T-helper 2 cell (primary cell): Measurements from ENCODE around the gene RHBG.
"Not testable (repeated sequence)": the region's sequence is repeated elsewhere in the genome, so short reads cannot be mapped to it uniquely, and the experiment has no call there.

Experiments used
- DNase-seq, 5 experiments: peaks; one replicate each; pipeline versions ENCODE4 v3.0.0 to v3.0.0-alpha.2; 2012 to 2022

Gene RHBG

GRCh38 chr1:156365754-156366153 is 3.3 kb upstream of the RHBG start:
- DNase-seq = no peak

- no peak for DNase-seq
These were observed 2.4 kb upstream of the RHBG start for GRCh38 chr1:156366378-156367166.

- DNase-seq = no peak
These were observed 1.4 kb upstream of the RHBG start for GRCh38 chr1:156367383-156368156.

GRCh38 chr1:156368157-156368658 is 803 bp upstream of the RHBG start:
- DNase-seq = no peak

- DNase-seq = not testable (repeated sequence)
These were observed 775 bp downstream of the RHBG start for GRCh38 chr1:156369685-156370286.

- DNase-seq = no peak
These were observed 2.7 kb downstream of the RHBG start for GRCh38 chr1:156371553-156372264.

GRCh38 chr1:156372265-156372586 is 3.2 kb downstream of the RHBG start:
- no peak for DNase-seq

- no peak for DNase-seq
These were observed 3.9 kb downstream of the RHBG start for GRCh38 chr1:156372876-156373275.

- DNase-seq = no peak
These were observed 4.5 kb downstream of the RHBG start for GRCh38 chr1:156373546-156373945.

GRCh38 chr1:156376146-156376545 is 7.1 kb downstream of the RHBG start:
- no peak for DNase-seq

- DNase-seq = no peak
These were observed 8.2 kb downstream of the RHBG start for GRCh38 chr1:156376958-156377919.

GRCh38 chr1:156378557-156378956 is 9.5 kb downstream of the RHBG start:
- DNase-seq = no peak

- no peak for DNase-seq
These were observed 10.6 kb downstream of the RHBG start for GRCh38 chr1:156379420-156380165.

- DNase-seq = no peak
These were observed 13.6 kb downstream of the RHBG start for GRCh38 chr1:156382561-156382960.

- peak in 4 of 5 experiments; percentile 22 to 54 (median 43) for DNase-seq
These were observed 14.0 kb downstream of the RHBG start for GRCh38 chr1:156383023-156383422.

GRCh38 chr1:156384007-156384406 is 15.0 kb downstream of the RHBG start:
- no peak for DNase-seq

- DNase-seq = no peak
These were observed 15.6 kb downstream of the RHBG start for GRCh38 chr1:156384658-156385057.

- peak; percentile 43 to 83 (median 60) for DNase-seq
These were observed 16.6 kb downstream of the RHBG start for GRCh38 chr1:156385534-156386031.

- no peak for DNase-seq
These were observed 17.3 kb downstream of the RHBG start for GRCh38 chr1:156386134-156386901.
